Lower lobe of right lung (tissue), 2 donors: ENCODE data around the gene SETD3. TPM values are rescaled to one million over a fixed set of nuclear protein-coding genes. Genes with fewer than 3 reads are reported as not detected.

Source experiments
- ATAC-seq, 2 donors: fragments of 200-7000 bp; cut with Tn5 transposase; one replicate each; pipeline ENCODE4 v1.9.1; 2020 to 2022; ENCODE audit warnings: mild to moderate bottlenecking in 2 of 2, moderate library complexity in 2 of 2
- DNase-seq: peaks from one replicate; pipeline ENCODE4 v3.0.0-alpha.2; 2020
- H3K27ac ChIP-seq: fragments of 200-600 bp; one replicate; pipeline ENCODE4 v1.8.0; 2022
- H3K27me3 ChIP-seq: fragments of 200-600 bp; one replicate; pipeline ENCODE4 v1.8.0; 2022; ENCODE audit warnings: low read depth
- H3K36me3 ChIP-seq: fragments of 200-600 bp; one replicate; pipeline ENCODE4 v1.8.0; 2022; ENCODE audit warnings: mild to moderate bottlenecking
- H3K4me1 ChIP-seq: fragments of 200-600 bp; one replicate; pipeline ENCODE4 v1.8.0; 2022
- H3K4me3 ChIP-seq: fragments of 200-600 bp; one replicate; pipeline ENCODE4 v1.8.0; 2022; ENCODE audit warnings: mild to moderate bottlenecking
- H3K9me3 ChIP-seq: fragments of 200-600 bp; one replicate; pipeline ENCODE4 v1.8.0; 2022
- CTCF ChIP-seq: fragments of 200-600 bp; IDR thresholded peaks from one replicate; pipeline ENCODE4 v1.8.0; 2022; ENCODE audit warnings: antibody characterized with exemption, mild to moderate bottlenecking
- intact Hi-C: fragments of 100-400 bp; cut with DNase I; formaldehyde crosslinking; loops from one replicate; pipeline ENCODE4 v1.11.0; 2022
- total RNA-seq: library from RNA; stranded (reverse); fragmentation: NEBNext Ultra II Directional; extraction: Animal tissue kit (Norgen Biotek cat#: 25700); gene quantifications from one replicate; pipeline ENCODE4 v1.2.1, GENCODE V29; 2021
- donor health status: DM: no; HTN: yes; CAD: no; lungs with severe emphysema.

Gene SETD3
- total RNA-seq, 1 donor from 2014 or later: 78.7 TPM

- Histone ChIP-seq H3K9me3 (no peaks in the 10 kb centered on the region), H3K36me3 (peaks cover 35% of the 10 kb centered on the region), H3K27ac (no peak overlapping the region), H3K4me3 (no peak overlapping the region), H3K4me1 (peaks cover 13% of the 10 kb centered on the region), H3K27me3 (no peaks in the 10 kb centered on the region)
- ATAC-seq (peak; percentile 73 to 76), DNase-seq (no peak)
- TF ChIP-seq CTCF: no peak
- intact Hi-C loops: no loop called here
Observed at GRCh38 chr14:99467336-99468078, 13.2 kb downstream of the SETD3 start.

GRCh38 chr14:99466758-99467157 is 13.9 kb downstream of the SETD3 start:
- Histone ChIP-seq H3K27me3 (no peaks in the 10 kb centered on the region), H3K36me3 (peaks cover 42% of the 10 kb centered on the region), H3K9me3 (no peaks in the 10 kb centered on the region), H3K27ac (no peak overlapping the region), H3K4me1 (peaks cover 13% of the 10 kb centered on the region), H3K4me3 (no peak overlapping the region)
- intact Hi-C loops: no loop called here
- ATAC-seq (no peak), DNase-seq (no peak)
- no peak for TF ChIP-seq CTCF

- no peak for ATAC-seq
- no peak for TF ChIP-seq CTCF
- H3K27ac ChIP-seq: no peak overlapping the region
- peaks cover 13% of the 10 kb centered on the region for H3K4me1 ChIP-seq
- H3K4me3 ChIP-seq: no peak overlapping the region
- peaks cover 57% of the 10 kb centered on the region for H3K36me3 ChIP-seq
- DNase-seq: no peak
- no peaks in the 10 kb centered on the region for H3K27me3 ChIP-seq
- intact Hi-C loops: no loop called here
- H3K9me3 ChIP-seq: no peaks in the 10 kb centered on the region
Observed at GRCh38 chr14:99465288-99465687, 15.4 kb downstream of the SETD3 start.

GRCh38 chr14:99463974-99464373 is 16.7 kb downstream of the SETD3 start:
- TF ChIP-seq CTCF: no peak
- Histone ChIP-seq H3K27ac (no peak overlapping the region), H3K4me3 (no peak overlapping the region), H3K4me1 (peaks cover 13% of the 10 kb centered on the region), H3K36me3 (peaks cover 66% of the 10 kb centered on the region), H3K27me3 (no peaks in the 10 kb centered on the region), H3K9me3 (no peaks in the 10 kb centered on the region)
- ATAC-seq (no peak), DNase-seq (no peak)
- intact Hi-C loops: no loop called here

GRCh38 chr14:99462210-99462609 is 18.4 kb downstream of the SETD3 start:
- H3K27me3 ChIP-seq: no peaks in the 10 kb centered on the region
- H3K9me3 ChIP-seq: no peaks in the 10 kb centered on the region
- peaks cover 3% of the 10 kb centered on the region for H3K4me1 ChIP-seq
- H3K27ac ChIP-seq: no peak overlapping the region
- DNase-seq (no peak), ATAC-seq (no peak)
- peaks cover 84% of the 10 kb centered on the region for H3K36me3 ChIP-seq
- H3K4me3 ChIP-seq: no peak overlapping the region
- intact Hi-C loops: no loop called here
- no peak for TF ChIP-seq CTCF
